WTC11 (cell line): ENCODE data around the gene TAC4. TPM values are rescaled to one million over a fixed set of nuclear protein-coding genes. Genes with fewer than 3 reads are reported as not detected.

Experiments
- ATAC-seq: fragments of 200-7000 bp; cut with Tn5 transposase; 2 replicates; pipeline ENCODE4 v1.10.0; 2021; ENCODE audit warnings: mild to moderate bottlenecking, moderate library complexity
- CTCF ChIA-PET: fragments of 300-600 bp; sonication (Branson Sonifier 250); formaldehyde crosslinking; loops from one replicate; lab custom pipeline; 2021; ENCODE audit warnings: antibody characterized with exemption; lab: Charles Lee
- POLR2A ChIA-PET: fragments of 350-600 bp; sonication (Branson Sonifier 250); formaldehyde crosslinking; loops from one replicate; lab custom pipeline; 2021; ENCODE audit warnings: antibody characterized with exemption; lab: Charles Lee
- DNase-seq: peaks from one replicate; pipeline ENCODE4 v3.0.0; 2021; ENCODE audit warnings: low spot score
- H3K27ac Mint-ChIP-seq: 2 replicates; pipeline ENCODE4 v1.8.0; 2021; ENCODE audit warnings: mixed read lengths
- H3K27me3 Mint-ChIP-seq: 2 replicates; pipeline ENCODE4 v1.8.0; 2021; ENCODE audit warnings: low read depth, mild to moderate bottlenecking, moderate library complexity, mixed read lengths
- H3K36me3 Mint-ChIP-seq: 2 replicates; pipeline ENCODE4 v1.8.0; 2021; ENCODE audit warnings: mixed read lengths
- H3K4me1 Mint-ChIP-seq: 2 replicates; pipeline ENCODE4 v1.8.0; 2022; ENCODE audit warnings: mixed read lengths
- H3K4me3 Mint-ChIP-seq: 2 replicates; pipeline ENCODE4 v1.8.0; 2021; ENCODE audit warnings: mild to moderate bottlenecking, moderate library complexity, mixed read lengths
- H3K9me3 Mint-ChIP-seq: 2 replicates; pipeline ENCODE4 v1.8.0; 2021; ENCODE audit warnings: mixed read lengths
- ARID4B ChIP-seq: sonication (generic); formaldehyde crosslinking; IDR thresholded peaks from 2 replicates; pipeline ENCODE4 v1.8.0; 2023; ENCODE audit warnings: missing genetic modification reagents, mild to moderate bottlenecking, borderline replicate concordance
- CREB1 ChIP-seq: sonication (generic); formaldehyde crosslinking; IDR thresholded peaks from 2 replicates; pipeline ENCODE4 v1.8.0; 2023; ENCODE audit warnings: mild to moderate bottlenecking, missing genetic modification reagents
- EMX1 ChIP-seq: fragments of 250-450 bp; sonication (Bioruptor Pico); IDR thresholded peaks from 2 replicates; pipeline ENCODE4 v1.8.0; 2021; ENCODE audit warnings: mild to moderate bottlenecking
- ERG ChIP-seq: fragments of 250-450 bp; sonication (Bioruptor Pico); IDR thresholded peaks from 2 replicates; pipeline ENCODE4 v1.8.0; 2021; ENCODE audit warnings: mild to moderate bottlenecking
- ESRRA ChIP-seq: sonication (generic); formaldehyde crosslinking; IDR thresholded peaks from 2 replicates; pipeline ENCODE4 v1.8.1; 2022; ENCODE audit warnings: mild to moderate bottlenecking, missing genetic modification reagents, borderline replicate concordance
- IRF1 ChIP-seq: sonication (generic); formaldehyde crosslinking; IDR thresholded peaks from 2 replicates; pipeline ENCODE4 v1.8.0; 2023; ENCODE audit warnings: missing genetic modification reagents
- MXD4 ChIP-seq: fragments of 250-450 bp; sonication (Bioruptor Pico); IDR thresholded peaks from 2 replicates; pipeline ENCODE4 v1.8.0; 2021; ENCODE audit warnings: mild to moderate bottlenecking, moderate library complexity, borderline replicate concordance
- OVOL2 ChIP-seq: fragments of 250-450 bp; sonication (Bioruptor Pico); IDR thresholded peaks from 2 replicates; pipeline ENCODE4 v1.9.0; 2021; ENCODE audit warnings: mild to moderate bottlenecking, borderline replicate concordance
- PRRX2 ChIP-seq: fragments of 250-450 bp; sonication (Bioruptor Pico); IDR thresholded peaks from 2 replicates; pipeline ENCODE4 v1.8.0; 2021; ENCODE audit warnings: mild to moderate bottlenecking
- SMAD3 ChIP-seq: sonication (generic); formaldehyde crosslinking; IDR thresholded peaks from 2 replicates; pipeline ENCODE4 v1.8.0; 2022; ENCODE audit warnings: missing genetic modification reagents, mild to moderate bottlenecking, borderline replicate concordance
- STAT6 ChIP-seq: sonication (generic); formaldehyde crosslinking; conservative IDR thresholded peaks from 2 replicates; pipeline ENCODE4 v1.8.1; 2023; ENCODE audit warnings: mild to moderate bottlenecking, low read depth, missing genetic modification reagents, moderate library complexity
- TP53 ChIP-seq: sonication (generic); formaldehyde crosslinking; IDR thresholded peaks from 2 replicates; pipeline ENCODE4 v1.8.1; 2023; ENCODE audit warnings: mild to moderate bottlenecking, missing genetic modification reagents
- ZBTB21 ChIP-seq: sonication (generic); formaldehyde crosslinking; IDR thresholded peaks from 2 replicates; pipeline ENCODE4 v1.8.1; 2023; ENCODE audit warnings: mild to moderate bottlenecking, missing genetic modification reagents, borderline replicate concordance
- ZMAT4 ChIP-seq: fragments of 250-450 bp; sonication (Bioruptor Pico); IDR thresholded peaks from 2 replicates; pipeline ENCODE4 v1.9.0; 2021; ENCODE audit warnings: mild to moderate bottlenecking
- ZNF138 ChIP-seq: sonication (generic); formaldehyde crosslinking; conservative IDR thresholded peaks from 2 replicates; pipeline ENCODE4 v1.8.1; 2022; ENCODE audit warnings: mild to moderate bottlenecking, moderate library complexity, missing genetic modification reagents
- ZNF219 ChIP-seq: sonication (generic); formaldehyde crosslinking; IDR thresholded peaks from 2 replicates; pipeline ENCODE4 v1.8.0; 2023; ENCODE audit warnings: missing genetic modification reagents, mild to moderate bottlenecking, borderline replicate concordance
- ZNF232 ChIP-seq: sonication (generic); formaldehyde crosslinking; IDR thresholded peaks from 2 replicates; pipeline ENCODE4 v1.8.0; 2022; ENCODE audit warnings: mild to moderate bottlenecking, missing genetic modification reagents
- ZNF423 ChIP-seq: fragments of 250-450 bp; sonication (Bioruptor Pico); IDR thresholded peaks from 2 replicates; pipeline ENCODE4 v2.1.2; 2022; ENCODE audit warnings: mild to moderate bottlenecking, moderate library complexity
- ZNF425 ChIP-seq: fragments of 250-450 bp; sonication (Bioruptor Pico); conservative IDR thresholded peaks from 2 replicates; pipeline ENCODE4 v1.9.0; 2021; ENCODE audit warnings: mild to moderate bottlenecking
- total RNA-seq: library from RNA; stranded (reverse); gene quantifications from 3 replicates; pipeline ENCODE4 v1.2.3, GENCODE V29; 2021

Gene TAC4
- total RNA-seq, 1 experiment from 2014 or later = not detected

- H3K27ac Mint-ChIP-seq = peak overlapping the region; percentile 9; the same call in 1 of the 2 replicates
These were observed 40.0 kb upstream of the TAC4 start for GRCh38 chr17:49887744-49888360.

More at GRCh38 chr17:49887744-49888360, 40.0 kb upstream of the TAC4 start:
- ChIA-PET POLR2A (interaction anchor here (0.7 kb wide), 1 partner anchor 64 kb away, joined by 3 read pairs; no protein-coding TSS in a partner anchor), CTCF (interaction anchor here (1.4 to 2.9 kb wide), 5 partner anchors 8 to 206 kb away, joined by 3 to 23 read pairs (median 16); no protein-coding TSS in a partner anchor)
- H3K9me3 Mint-ChIP-seq = no peaks in the 10 kb centered on the region
- peaks cover 24% of the 10 kb centered on the region for H3K4me1 Mint-ChIP-seq
- peaks cover 31% of the 10 kb centered on the region for H3K27me3 Mint-ChIP-seq
- no peak overlapping the region for H3K4me3 Mint-ChIP-seq
- no peaks in the 10 kb centered on the region for H3K36me3 Mint-ChIP-seq
- TF ChIP-seq IRF1 (no peak), ZNF425 (no peak), EMX1 (no peak), ZNF219 (no peak), ZNF423 (CRISPR knock-in tag) (no peak), OVOL2 (CRISPR knock-in tag) (no peak), ZMAT4 (CRISPR knock-in tag) (no peak), SMAD3 (CRISPR knock-in tag) (no peak), TP53 (CRISPR knock-in tag) (no peak), ZBTB21 (CRISPR knock-in tag) (no peak), ESRRA (CRISPR knock-in tag) (no peak), ERG (CRISPR knock-in tag) (no peak), MXD4 (CRISPR knock-in tag) (no peak), CREB1 (CRISPR knock-in tag) (no peak), ZNF138 (CRISPR knock-in tag) (no peak), ARID4B (CRISPR knock-in tag) (no peak), PRRX2 (CRISPR knock-in tag) (no peak), STAT6 (CRISPR knock-in tag) (no peak), ZNF232 (CRISPR knock-in tag) (no peak)
- TF ChIP-seq, all 79 proteins: peak for 0
- DNase-seq (no peak), ATAC-seq (no peak)
